GM21381 (cell line): ENCODE results near the gene DPM1.
"Not testable (repeated sequence)": the region's sequence is repeated elsewhere in the genome, so short reads cannot be mapped to it uniquely, and the experiment has no call there.

ENCODE experiments used
- ATAC-seq: cut with Tn5 transposase; IDR thresholded peaks from one replicate; pipeline ENCODE4 v1.9.1; 2021; ENCODE audit warnings: mild to moderate bottlenecking, moderate library complexity; ENCODE audit not compliant: unreplicated experiment

Gene DPM1

GRCh38 chr20:50980071-50980681 is 21.8 kb upstream of the DPM1 start:
- no peak for ATAC-seq

GRCh38 chr20:50978533-50978932 is 20.2 kb upstream of the DPM1 start:
- not testable (repeated sequence) for ATAC-seq

DNA sequence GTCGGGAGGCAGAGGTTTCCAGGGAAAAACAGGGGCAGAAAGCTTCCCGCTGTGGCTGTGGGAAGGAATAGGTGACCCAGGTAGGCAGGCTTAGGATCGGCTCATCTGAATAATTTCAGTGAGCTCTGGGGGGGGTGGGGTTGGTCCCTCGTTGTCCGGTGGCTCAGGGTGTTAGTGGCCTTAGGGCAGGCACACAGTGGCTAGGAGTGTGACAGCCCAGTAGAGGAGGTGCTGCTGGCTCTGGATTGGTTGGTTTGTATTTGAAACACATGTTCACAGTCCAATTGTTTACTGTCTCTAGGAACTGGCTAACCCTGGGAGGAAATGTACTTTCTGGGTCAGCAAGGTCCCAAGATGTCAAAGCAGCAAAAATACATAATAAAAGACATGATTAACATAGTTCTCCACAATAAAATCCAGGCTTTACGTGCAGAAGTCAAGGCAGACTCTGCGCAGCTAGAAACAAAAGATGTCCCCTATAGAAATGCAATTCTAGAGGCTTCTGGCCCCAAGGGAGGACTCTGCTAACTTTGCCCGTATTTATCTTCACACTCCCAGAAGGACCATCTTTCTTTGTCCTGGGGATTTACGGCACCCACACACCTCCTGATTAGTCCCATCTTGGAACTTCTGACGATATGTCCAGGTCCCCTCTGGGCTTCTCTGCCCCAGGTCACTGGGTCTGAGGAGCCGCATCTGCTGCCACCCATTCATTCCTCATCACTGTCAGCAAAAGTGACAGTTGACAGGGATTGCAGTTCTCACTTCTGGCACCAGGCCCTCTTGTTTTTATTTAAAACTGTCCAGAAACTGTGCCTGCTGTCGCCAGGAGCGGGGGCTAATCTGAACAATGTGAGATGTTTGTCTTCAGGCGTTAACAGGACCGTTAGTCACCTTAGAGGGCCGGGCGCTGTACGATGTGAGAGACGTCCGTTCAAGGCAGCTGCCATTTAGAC is 19.0 kb upstream of the DPM1 start:
- ATAC-seq: no peak

DNA sequence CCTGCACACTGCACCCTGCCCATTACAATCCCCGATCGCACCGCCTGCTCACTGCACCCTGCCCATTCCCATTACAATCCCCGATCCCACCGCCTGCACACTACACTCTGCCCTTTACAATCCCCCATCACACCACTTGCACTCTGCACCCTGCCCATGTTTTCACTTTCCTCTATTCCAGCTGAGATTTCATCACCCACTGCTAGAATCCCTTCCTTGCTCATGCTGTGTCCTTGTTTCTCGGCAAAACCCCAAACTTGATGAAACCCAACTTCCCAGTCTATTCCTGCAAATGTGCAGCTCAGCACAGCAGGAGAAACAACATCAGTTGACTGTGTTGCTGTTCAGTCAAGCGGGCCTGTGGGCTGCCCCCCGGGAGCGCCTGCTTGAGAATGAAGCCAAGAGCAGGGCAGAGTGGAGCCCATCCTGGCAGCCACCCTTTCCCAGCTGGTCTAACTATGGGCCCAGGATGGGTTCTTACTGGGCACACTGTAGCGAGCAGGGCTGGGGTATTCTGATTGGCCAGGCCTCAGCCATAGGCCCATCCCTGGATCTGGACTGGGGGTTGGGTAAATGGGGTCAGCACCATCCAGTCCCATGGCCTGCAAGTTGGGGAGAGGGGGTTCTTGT is 17.5 kb upstream of the DPM1 start:
- ATAC-seq: no peak

DNA sequence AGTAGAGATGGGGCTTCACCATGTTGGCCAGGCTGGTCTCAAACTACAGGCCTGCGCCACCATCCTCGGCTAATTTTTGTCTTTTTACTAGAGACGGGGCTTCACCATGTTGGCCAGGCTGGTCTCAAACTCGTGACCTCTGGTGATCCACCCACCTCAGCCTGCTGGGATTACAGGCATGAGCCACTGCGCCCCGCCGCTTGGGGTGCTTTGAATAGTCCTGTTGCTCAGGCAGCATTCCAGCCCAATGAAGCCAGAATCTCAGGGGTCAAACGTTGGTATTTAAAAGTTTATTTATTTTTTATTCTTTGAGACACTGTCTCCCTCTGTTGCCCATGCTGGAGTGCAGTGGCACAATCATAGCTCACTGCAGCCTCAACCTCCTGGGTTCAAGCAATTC is 11.6 kb upstream of the DPM1 start:
- ATAC-seq: no peak

DNA sequence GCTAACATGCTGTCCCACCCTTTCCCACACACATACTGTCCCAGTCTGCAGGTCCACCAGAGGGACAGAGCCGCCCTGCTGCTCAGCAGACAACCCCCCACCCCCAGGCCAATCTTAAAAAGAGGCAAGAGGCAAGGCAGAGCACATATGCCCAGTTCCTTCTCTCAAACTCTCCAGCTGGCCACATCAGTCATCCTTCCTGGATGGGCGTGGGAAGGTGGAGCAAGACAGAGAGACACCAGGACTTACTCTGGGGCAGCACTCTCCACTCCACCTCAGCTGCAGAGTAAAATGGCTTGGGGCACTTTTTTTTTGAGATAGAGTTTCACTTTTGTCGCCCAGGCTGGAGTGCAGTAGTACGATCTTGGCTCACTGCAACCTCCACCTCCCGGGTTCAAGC is 11.1 kb upstream of the DPM1 start:
- ATAC-seq: no peak

- no peak for ATAC-seq
These were observed 10.0 kb upstream of the DPM1 start for GRCh38 chr20:50968289-50968688.

DNA sequence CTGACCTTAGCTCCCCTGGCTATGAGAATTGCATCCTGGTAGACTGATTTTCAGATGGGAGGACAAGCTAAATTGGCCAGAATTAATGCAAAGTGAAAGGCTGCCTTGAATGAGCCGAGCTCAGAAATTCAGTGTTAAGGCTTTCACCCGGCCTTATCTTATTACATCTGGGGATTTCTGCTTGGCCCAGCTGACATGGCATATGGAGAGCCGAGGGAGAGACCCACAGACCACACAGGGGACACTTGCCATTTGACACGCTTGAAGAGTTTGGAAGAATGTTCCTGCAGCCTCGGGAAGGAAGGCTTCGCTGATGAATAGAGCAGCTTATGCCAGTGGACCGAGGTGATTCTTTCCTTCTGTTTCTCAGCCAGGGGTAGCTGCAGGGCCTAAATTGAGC is 9.3 kb upstream of the DPM1 start:
- no peak for ATAC-seq

DNA sequence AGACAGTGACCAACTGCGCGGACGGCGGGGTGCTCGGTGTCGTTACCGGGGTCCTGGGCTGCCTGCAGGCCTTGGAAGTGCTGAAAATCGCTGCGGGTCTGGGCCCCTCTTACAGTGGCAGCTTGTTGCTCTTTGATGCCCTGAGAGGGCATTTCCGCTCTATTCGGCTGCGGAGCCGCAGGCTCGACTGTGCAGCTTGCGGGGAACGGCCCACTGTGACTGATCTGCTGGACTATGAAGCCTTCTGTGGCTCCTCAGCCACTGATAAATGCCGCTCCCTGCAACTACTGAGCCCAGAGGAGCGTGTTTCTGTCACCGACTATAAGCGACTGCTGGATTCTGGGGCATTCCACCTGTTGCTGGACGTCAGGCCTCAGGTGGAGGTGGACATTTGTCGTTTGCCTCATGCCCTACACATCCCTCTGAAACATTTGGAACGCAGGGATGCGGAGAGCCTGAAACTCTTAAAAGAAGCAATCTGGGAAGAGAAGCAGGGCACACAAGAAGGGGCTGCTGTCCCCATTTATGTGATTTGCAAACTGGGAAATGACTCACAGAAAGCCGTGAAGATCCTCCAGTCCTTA is 1.3 kb upstream of the DPM1 start:
- no peak for ATAC-seq

GRCh38 chr20:50958615-50959542 is 547 bp upstream of the DPM1 start, which contains the start of gene MOCS3:
TSS of gene MOCS3 (plus strand) at chr20:50958818. CDS start at chr20:50958843, 25 bp downstream.
- peak; percentile 81 for ATAC-seq

GRCh38 chr20:50957276-50957675 is 1.1 kb downstream of the DPM1 start:
- no peak for ATAC-seq

GRCh38 chr20:50953821-50954220 is 4.5 kb downstream of the DPM1 start:
- no peak for ATAC-seq

GRCh38 chr20:50953196-50953595 is 5.1 kb downstream of the DPM1 start:
- no peak for ATAC-seq

GRCh38 chr20:50948132-50948785 is 10.1 kb downstream of the DPM1 start:
- no peak for ATAC-seq

DNA sequence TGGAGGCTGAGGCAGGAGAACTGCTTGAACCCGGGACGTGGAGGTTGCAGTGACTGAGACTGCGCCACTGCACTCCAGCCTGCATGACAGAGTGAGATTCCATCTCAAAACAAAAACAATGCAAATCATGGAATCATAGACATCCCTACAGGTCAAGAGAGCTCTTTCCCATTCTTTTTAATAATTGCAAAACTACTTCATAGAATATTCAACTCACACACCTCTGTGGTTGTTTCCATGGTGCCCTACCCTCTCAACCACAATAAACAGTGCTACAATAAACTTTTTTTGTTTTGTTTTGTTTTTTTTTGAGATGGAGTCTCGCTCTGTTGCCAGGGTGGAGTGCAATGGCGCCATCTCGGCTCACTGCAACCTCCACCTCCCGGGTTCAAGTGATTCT is 15.3 kb downstream of the DPM1 start:
- ATAC-seq: no peak

DNA sequence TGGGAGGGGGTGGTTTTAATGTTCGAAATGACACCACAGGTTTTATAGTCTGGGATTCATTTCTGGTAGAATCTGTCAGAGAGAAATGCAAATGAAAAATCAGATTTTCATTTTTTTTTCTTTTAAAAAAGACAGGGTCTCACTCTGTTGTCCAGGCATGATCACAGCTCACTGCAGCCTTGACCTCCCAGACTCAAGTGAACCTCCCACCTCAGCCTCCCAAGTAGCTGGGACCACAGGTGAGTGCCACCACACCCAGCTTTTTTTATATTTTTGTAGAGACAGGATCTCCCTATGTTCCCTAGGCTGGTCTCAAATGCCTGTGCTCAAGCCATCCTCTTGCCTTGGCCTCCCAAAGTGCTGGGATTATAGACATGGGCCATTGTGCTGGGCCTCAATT is 24.7 kb downstream of the DPM1 start:
- no peak for ATAC-seq

- no peak for ATAC-seq
These were observed 25.5 kb downstream of the DPM1 start for GRCh38 chr20:50932691-50933280.

DNA sequence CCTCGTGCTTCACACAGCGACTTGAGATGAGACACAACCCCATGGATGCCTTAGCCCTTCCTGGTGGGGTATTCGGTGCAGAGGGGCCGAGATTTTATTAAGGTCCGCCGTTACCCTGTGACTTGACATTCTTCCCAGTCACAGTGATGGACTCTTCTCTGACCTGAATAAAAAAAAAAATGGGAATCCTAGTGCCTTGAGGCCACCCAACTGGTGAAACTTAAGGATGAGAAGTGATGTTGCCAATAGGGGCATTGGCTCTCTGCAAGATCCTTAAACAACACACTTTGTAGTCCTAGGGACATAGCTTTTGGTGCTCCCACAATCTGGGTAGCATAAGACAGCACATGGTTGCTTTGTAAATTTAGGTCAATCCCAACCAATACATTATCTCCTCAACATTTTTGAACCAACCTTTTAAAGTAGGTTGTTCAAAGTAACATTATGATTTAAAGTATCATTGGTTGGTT is 26.3 kb downstream of the DPM1 start:
- no peak for ATAC-seq

- ATAC-seq: peak; percentile 53
These were observed 26.9 kb downstream of the DPM1 start, which contains the start of gene ADNP for GRCh38 chr20:50931306-50932015. TSS of gene ADNP (minus strand) at chr20:50931437. CDS start at chr20:50903996, 27,441 bp downstream.
